Kidney (tissue), 14 donors: ENCODE data around the gene NECAP2. TPM values are rescaled to one million over a fixed set of nuclear protein-coding genes. Genes with fewer than 3 reads are reported as not detected.
"Not testable (repeated sequence)": the region's sequence is repeated elsewhere in the genome, so short reads cannot be mapped to it uniquely, and the experiment has no call there.

Experiments used
- DNase-seq, 5 donors: peaks; one replicate each; pipeline ENCODE4 v3.0.0-alpha.2; 2013 to 2020
- FAIRE-seq: peaks from 2 replicates; lab custom pipeline; 2012; peaks lifted over from hg19 to GRCh38; lab: Jason Lieb, UNC
- H3K27ac ChIP-seq, 2 donors: one replicate each; pipeline ENCODE4 v1.7.0; 2013; ENCODE audit warnings: low read depth in 2 of 2, low read length in 2 of 2, inconsistent platforms in 1 of 2
- H3K27me3 ChIP-seq: one replicate; pipeline ENCODE4 v1.7.1; 2013; ENCODE audit warnings: low read length, inconsistent platforms; ENCODE audit not compliant: control insufficient read depth, insufficient read depth
- H3K36me3 ChIP-seq, 3 donors: one replicate each; pipeline versions ENCODE4 v1.7.0 to v1.7.1; 2013; ENCODE audit warnings: low read length in 3 of 3, control low read depth in 1 of 3, inconsistent platforms in 1 of 3; ENCODE audit not compliant: insufficient read depth in 3 of 3, control insufficient read depth in 2 of 3
- H3K4me1 ChIP-seq, 3 donors: one replicate each; pipeline versions ENCODE4 v1.7.0 to v1.7.1; 2013; ENCODE audit warnings: low read length in 3 of 3, inconsistent platforms in 1 of 3, low read depth in 1 of 3; ENCODE audit not compliant: control insufficient read depth in 2 of 3, insufficient read depth in 2 of 3
- H3K4me3 ChIP-seq, 3 donors: one replicate each; pipeline versions ENCODE4 v1.7.0 to v1.8.1; 2013; ENCODE audit warnings: low read length in 3 of 3, control low read depth in 1 of 3, inconsistent platforms in 1 of 3
- H3K9ac ChIP-seq, 3 donors: one replicate each; pipeline versions ENCODE4 v1.7.0 to v1.7.1; 2013; ENCODE audit warnings: low read length in 3 of 3, control low read depth in 1 of 3, inconsistent platforms in 1 of 3
- H3K9me3 ChIP-seq, 3 donors: one replicate each; pipeline versions ENCODE4 v1.7.0 to v1.7.1; 2013; ENCODE audit warnings: low read length in 3 of 3, control low read depth in 1 of 3, inconsistent platforms in 1 of 3; ENCODE audit not compliant: control insufficient read depth in 2 of 3, insufficient read depth in 1 of 3
- intact Hi-C: fragments of 100-400 bp; cut with DNase I; formaldehyde crosslinking; loops from one replicate; pipeline ENCODE4 v1.11.1; 2022
- polyA plus RNA-seq: library from polyadenylated mRNA; stranded (reverse); fragments of 350-450 nt; fragmentation: Illumina TruSeq; extraction: RNeasy Lipid Tissue Mini Kit (QIAGEN cat#74804); gene quantifications from one replicate; pipeline ENCODE4 v1.2.3, GENCODE V29; 2014; ENCODE audit warnings: low read depth, low replicate concordance; ENCODE audit not compliant: insufficient read depth
- total RNA-seq: library from RNA; stranded (reverse); fragmentation: NEBNext Ultra II Directional; extraction: Animal tissue kit (Norgen Biotek cat#: 25700); gene quantifications from one replicate; pipeline ENCODE4 v1.2.1, GENCODE V29; 2021
- TF ChIP-seq, protein P1 (sequence below): IDR thresholded peaks from 3 replicates; pipeline ENCODE4 v1.5.1; 2012; ENCODE audit warnings: mild to moderate bottlenecking, moderate library complexity, borderline replicate concordance; ENCODE audit not compliant: insufficient read depth; ENCODE audit errors: extremely low read depth
- donor health status: control.
- donor health status: control.
- donor health status: control.
- donor health status: control.
- donor health status: control.
- donor health status: DM: yes; HTN: yes; CAD: no.
- donor health status: Normal renal cell carcinoma (clear cell type).

NECAP2 gene
- total and polyA plus RNA-seq, 2 donors from 2014 or later = 49.9 to 57.4 TPM

- Histone ChIP-seq H3K27me3 (no peaks in the 10 kb centered on the region), H3K36me3 (peaks cover 12 to 40% (median 39%) of the 10 kb centered on the region in 3 donors), H3K4me3 (no peak overlapping the region), H3K4me1 (no peaks in the 10 kb centered on the region), H3K9me3 (no peaks in the 10 kb centered on the region), H3K9ac (no peak overlapping the region), H3K27ac (no peak overlapping the region)
- intact Hi-C loops = no loop called here
- DNase-seq (no peak), FAIRE-seq (no peak)
- TF ChIP-seq, protein P1, sequence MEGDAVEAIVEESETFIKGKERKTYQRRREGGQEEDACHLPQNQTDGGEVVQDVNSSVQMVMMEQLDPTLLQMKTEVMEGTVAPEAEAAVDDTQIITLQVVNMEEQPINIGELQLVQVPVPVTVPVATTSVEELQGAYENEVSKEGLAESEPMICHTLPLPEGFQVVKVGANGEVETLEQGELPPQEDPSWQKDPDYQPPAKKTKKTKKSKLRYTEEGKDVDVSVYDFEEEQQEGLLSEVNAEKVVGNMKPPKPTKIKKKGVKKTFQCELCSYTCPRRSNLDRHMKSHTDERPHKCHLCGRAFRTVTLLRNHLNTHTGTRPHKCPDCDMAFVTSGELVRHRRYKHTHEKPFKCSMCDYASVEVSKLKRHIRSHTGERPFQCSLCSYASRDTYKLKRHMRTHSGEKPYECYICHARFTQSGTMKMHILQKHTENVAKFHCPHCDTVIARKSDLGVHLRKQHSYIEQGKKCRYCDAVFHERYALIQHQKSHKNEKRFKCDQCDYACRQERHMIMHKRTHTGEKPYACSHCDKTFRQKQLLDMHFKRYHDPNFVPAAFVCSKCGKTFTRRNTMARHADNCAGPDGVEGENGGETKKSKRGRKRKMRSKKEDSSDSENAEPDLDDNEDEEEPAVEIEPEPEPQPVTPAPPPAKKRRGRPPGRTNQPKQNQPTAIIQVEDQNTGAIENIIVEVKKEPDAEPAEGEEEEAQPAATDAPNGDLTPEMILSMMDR = no peak
Observed at GRCh38 chr1:16451841-16452528, 11.5 kb downstream of the NECAP2 start.

GRCh38 chr1:16454909-16455308 lies 14.4 kb downstream of the NECAP2 start:
- H3K4me3 ChIP-seq, DNase-seq, H3K4me1 ChIP-seq, H3K9ac ChIP-seq, FAIRE-seq, H3K9me3 ChIP-seq, H3K27ac ChIP-seq, H3K27me3 ChIP-seq, intact Hi-C loops: not testable (repeated sequence)
- H3K36me3 ChIP-seq = peaks cover 2 to 33% (median 30%) of the 10 kb centered on the region in 3 donors

DNA sequence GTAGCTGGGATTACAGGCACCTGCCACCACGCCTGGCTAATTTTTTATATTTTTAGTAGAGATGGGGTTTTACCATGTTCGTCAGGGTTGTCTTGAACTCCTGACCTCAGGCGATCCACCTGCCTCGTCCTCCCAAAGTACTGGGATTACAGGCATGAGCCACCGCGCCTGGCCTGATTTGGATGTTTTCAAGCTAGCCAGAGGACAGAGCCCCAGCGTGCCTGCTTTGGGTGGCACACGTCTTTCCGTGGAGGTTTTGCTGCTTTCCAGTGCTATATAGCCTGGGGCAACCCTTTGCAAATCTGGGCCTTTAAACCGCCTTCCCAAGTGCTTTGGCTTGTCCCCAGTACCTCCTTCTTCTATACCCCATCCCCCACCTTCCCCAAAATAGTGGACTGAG lies 15.6 kb downstream of the NECAP2 start:
- H3K27ac ChIP-seq, H3K4me1 ChIP-seq, FAIRE-seq, DNase-seq, intact Hi-C loops, H3K9me3 ChIP-seq, H3K4me3 ChIP-seq, H3K27me3 ChIP-seq, H3K9ac ChIP-seq: not testable (repeated sequence)
- peaks cover 2 to 32% (median 30%) of the 10 kb centered on the region in 3 donors for H3K36me3 ChIP-seq

DNA sequence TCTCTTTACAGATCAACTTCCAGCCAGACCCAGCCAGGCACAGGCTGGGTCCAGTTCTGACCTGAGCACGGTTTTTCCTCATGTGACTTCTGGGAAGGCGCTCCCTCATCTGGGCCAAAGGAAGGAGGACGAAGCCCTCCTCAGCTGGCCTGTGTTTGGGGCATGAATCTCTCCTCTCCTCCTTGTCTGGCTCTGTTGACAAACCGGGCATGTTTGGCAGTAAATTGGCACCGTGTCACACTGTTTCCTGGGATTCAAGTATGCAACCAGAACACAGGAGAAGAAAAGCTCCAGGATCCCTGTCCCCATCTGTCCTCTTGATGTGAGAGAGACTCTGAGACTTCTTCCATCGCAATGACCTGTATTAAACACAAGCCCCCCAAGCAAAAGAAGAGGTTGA lies 18.3 kb downstream of the NECAP2 start:
- FAIRE-seq (no peak), DNase-seq (no peak)
- no peaks in the 10 kb centered on the region for H3K27me3 ChIP-seq
- H3K36me3 ChIP-seq = peaks cover 5 to 30% (median 26%) of the 10 kb centered on the region in 3 donors
- no peaks in the 10 kb centered on the region for H3K9me3 ChIP-seq
- intact Hi-C loops = no loop called here
- TF ChIP-seq, protein P1 = no peak
- H3K27ac ChIP-seq = no peak overlapping the region
- H3K9ac ChIP-seq = no peak overlapping the region
- H3K4me1 ChIP-seq = no peaks in the 10 kb centered on the region
- H3K4me3 ChIP-seq = no peak overlapping the region
